Measurements from ENCODE around the gene CCDC149.
"Not testable (repeated sequence)": the region's sequence is repeated elsewhere in the genome, so short reads cannot be mapped to it uniquely, and the experiment has no call there.

CCDC149 gene

GRCh38 chr4:24917076-24917856 lies 4.4 kb upstream of the CCDC149 start:
- DNase-seq (ENCODE audit: low read depth), result no peak

- no peak for DNase-seq (ENCODE audit: low read depth)
Measured at GRCh38 chr4:24915121-24915922, 2.5 kb upstream of the CCDC149 start.

DNA sequence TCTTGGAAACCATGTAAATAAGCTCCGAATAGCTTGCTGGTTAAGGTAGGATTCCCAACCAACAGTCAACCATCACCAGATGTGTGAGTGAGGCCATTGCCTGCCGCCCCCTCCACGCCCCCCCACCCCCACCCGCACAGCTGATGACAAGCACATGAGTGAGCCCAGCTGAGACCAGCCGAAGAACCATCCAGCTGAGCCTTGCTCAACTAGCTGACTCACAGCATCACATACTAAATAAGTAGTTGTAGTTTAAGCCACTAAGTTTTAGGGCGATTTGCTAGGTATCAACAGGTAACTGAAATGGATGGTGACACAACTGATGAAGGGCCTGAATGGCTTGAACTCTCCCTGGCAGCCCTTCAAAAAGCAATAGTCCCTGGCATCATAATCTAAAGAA lies 1.6 kb upstream of the CCDC149 start:
- no peak for DNase-seq (ENCODE audit: low read depth)

- DNase-seq (ENCODE audit: low read depth), result no peak
Measured at GRCh38 chr4:24913119-24913485, 260 bp upstream of the CCDC149 start.

- no peak for DNase-seq (ENCODE audit: low read depth)
Measured at GRCh38 chr4:24910499-24910898, 2.3 kb downstream of the CCDC149 start.

DNA sequence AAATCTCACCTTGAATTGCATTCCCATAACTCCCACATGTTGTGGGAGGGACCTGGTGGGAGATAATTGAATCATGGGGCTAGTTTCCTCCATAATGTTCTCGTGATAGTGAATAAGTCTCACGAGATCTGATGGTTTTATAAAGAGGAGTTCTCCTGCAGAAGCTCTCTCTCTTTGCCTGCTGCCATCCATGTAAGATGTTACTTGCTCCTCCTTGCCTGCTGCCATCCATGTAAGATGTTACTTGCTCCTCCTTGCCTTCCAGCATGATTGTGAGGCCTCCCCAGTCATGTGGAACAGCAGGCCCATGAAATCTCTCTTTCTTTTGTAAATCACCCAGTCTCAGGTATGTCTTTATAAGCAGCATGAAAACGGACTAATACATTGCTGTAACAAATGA lies 3.2 kb downstream of the CCDC149 start:
- DNase-seq (ENCODE audit: low read depth), result not testable (repeated sequence)

- DNase-seq (ENCODE audit: low read depth), result no peak
Measured at GRCh38 chr4:24897639-24898038, 15.2 kb downstream of the CCDC149 start.

- DNase-seq (ENCODE audit: low read depth), result no peak
Measured at GRCh38 chr4:24896977-24897376, 15.9 kb downstream of the CCDC149 start.

- DNase-seq (ENCODE audit: low read depth), result no peak
Measured at GRCh38 chr4:24896056-24896455, 16.8 kb downstream of the CCDC149 start.

DNA sequence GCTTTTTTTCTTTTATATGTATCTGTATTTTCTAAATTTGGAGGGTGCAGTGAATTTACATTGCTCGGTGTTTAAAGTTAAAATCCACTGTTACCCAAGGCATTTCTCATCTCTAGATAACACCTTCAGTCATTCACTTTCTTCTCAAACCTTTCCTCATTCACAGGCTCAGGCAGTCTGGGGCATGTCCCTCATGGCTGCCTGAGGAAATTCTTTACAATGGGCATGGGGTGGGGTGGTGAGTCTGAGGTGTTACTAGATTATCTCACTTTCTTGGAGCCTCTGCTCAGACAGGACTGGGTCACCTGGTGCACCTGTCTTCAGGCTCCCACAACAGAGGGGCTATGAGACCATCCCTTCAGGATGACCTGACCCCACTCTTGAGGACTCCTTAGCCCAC lies 17.4 kb downstream of the CCDC149 start:
- DNase-seq (ENCODE audit: low read depth), result no peak

DNA sequence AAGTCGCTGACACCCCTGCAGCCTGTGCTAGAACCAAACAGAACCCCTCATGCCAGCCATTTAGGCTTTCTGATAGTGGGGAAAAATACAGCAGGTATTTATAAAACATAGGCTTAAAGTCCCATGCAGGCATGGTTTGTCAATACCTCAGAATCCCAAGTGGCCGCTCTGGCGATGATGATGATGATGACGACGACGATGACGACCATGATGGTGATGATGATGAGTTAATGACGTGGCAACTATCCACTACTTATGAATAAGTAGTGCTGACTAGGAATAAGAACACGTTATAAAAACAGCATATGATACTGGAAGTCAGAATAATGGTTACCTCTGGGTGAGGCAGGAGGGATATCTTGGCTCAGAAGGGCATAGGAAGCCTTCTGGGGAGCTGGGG lies 18.0 kb downstream of the CCDC149 start:
- no peak for DNase-seq (ENCODE audit: low read depth)

GRCh38 chr4:24894243-24894642 lies 18.6 kb downstream of the CCDC149 start:
- DNase-seq (ENCODE audit: low read depth), result no peak

DNA sequence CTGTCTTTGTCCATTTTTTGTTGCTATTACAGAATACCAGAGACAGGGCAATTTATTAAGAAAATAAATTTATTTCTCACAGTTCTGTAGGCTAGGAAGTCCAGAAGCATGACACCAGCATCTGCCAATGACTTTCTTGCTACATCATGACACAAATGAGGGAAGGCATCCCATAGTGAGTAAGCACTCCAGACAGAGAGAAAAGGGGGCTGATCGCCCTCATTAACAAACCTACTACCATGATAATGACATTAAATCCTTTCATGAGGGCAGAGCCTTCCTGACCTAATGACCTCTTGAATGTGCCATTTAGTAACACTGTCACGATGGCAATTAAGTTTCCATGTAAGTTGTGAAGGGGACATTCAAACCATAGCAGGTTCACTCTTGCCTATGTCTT lies 20.1 kb downstream of the CCDC149 start:
- DNase-seq (ENCODE audit: low read depth), result no peak

DNA sequence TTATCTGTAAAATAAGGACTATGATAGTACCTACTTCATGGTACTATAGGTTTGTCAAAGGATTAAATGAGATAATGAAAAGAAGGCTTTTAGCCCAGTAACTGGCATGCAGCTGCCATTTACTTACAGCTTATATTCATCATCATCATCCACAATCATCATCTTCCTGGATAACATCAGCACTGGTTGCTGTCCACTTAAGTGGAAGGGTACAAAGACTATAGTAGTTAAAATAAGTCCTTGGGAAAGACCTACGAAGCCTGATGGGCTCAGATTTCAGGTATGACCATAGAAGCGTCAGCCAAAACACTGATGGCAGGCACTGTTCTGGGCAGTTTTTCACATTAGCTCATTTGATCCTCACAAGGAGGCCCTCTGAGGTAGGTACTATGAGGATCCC lies 20.6 kb downstream of the CCDC149 start:
- no peak for DNase-seq (ENCODE audit: low read depth)

- no peak for DNase-seq (ENCODE audit: low read depth)
Measured at GRCh38 chr4:24890561-24891126, 22.2 kb downstream of the CCDC149 start.

DNA sequence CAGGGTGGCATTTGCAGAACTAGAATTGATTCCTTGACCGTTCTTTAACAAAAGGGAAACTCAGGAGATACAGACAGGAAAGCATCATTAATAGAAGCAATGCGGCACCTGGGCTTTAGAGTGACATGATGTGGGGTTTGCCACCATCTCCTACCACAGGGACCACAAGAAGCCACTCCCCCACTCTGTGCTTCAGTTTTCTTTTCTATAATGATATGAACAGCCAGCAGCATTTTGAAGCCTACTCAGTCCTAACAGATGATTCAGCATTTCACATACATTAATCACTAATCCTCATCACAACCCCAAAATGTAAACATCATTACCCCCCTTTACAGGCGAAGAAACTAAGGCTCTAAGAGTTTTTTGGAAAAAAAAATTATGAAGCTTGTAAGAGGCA lies 22.9 kb downstream of the CCDC149 start:
- DNase-seq (ENCODE audit: low read depth), result no peak

DNA sequence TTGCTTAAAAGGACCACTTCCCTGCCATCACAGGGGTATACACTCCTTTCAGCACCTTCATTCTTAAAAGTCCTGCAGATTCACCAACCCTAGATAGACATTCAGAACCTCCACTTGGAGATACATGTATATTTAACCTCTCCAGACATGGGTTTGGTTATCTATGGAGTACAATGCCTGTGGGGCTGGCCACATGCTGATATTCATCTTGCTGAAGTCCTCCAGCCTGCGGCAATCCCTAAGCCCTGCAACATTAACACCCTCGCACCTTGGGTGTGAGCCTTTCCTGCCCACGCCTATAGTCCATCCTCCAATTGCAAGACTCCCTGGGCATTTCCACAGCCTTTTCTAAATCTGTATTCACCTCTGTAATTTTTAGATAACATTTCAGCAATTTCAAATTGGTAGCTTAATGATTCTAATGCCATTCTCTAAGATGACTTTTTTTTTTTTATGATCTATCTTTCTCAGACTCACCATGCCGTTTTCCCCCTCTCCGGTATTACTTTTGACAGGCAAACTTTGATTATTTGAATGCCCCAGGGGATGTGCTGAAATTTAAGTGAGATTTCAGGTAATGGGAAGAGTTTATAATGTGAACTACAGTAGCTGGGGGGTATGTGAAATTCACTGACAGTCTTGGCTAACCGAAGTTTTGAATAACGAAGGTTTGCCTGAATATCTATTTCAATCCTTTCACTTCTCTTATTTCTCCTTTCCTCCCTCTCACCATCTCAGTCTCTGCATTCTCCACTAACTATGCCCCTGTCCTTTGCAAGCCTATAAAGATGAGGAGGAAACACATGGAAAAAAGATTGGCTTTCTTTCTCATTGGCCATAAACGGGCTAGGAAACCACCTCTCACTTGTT lies 24.1 kb downstream of the CCDC149 start:
- DNase-seq (ENCODE audit: low read depth), result no peak

DNA sequence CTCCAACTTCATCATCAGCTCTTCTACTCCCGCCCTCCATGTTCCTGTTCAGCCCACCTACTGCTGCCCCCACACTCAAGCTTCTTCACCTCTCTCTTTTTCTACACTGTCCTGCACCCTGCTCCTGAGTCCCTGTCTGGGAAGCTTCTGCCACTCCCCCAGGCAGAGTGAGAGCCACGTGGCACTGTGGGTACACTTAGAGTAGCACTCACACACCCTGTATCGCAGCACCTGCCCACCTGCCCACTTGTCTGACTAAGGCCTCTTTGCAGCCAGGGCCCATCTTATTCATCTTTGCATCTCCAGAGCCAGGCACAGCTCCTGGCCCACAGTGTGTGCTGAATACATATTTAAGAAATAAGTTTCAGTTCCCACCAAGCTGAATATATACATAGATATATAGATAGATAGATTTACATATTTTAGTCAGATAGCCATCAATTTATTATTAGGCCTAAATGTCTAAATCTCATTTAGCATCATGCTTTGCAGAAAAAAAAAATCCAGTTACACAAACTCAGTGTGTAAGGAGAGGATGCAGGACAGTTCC lies 24.9 kb downstream of the CCDC149 start:
- no peak for DNase-seq (ENCODE audit: low read depth)

DNA sequence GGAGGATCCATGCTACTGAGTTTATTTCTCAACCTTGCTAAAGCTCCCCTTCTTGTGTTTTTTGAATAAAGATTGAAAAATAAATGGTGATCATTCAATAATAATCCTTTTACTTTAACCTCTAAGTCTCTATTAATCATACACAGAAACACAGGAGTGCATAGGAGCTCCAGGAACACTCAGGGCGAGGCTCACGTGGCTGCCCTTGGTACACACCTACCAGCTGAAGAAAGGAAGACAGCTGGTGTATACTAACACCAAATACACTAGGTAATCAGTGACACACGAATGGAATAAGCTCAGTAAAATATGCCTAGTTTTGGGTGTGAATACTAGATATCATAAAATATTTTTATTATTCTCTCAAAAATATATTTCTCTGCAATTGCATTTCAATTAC lies 26.2 kb downstream of the CCDC149 start:
- DNase-seq (ENCODE audit: low read depth), result no peak

GRCh38 chr4:24885342-24885741 lies 27.5 kb downstream of the CCDC149 start:
- no peak for DNase-seq (ENCODE audit: low read depth)

DNA sequence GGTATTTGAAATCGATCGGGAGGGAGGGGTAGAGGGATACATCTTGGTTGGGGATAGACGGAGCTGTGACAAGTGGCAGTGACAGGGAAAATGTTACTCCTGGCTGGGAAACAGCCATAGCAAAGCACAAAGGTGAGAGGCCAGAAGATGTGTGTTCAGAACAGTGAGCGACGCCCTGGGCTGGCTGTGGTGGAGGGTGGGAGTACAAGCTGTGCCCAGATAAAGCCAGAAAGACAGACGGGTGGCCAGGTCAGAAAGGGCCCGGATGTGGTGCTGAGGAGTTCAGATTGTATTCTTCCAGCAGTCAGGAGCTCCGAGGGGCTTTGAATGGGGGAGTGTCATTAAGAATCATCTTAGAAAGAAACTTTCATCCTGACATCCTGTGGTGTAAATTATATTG lies 27.9 kb downstream of the CCDC149 start:
- no peak for DNase-seq (ENCODE audit: low read depth)

Data from activated gamma-delta T cell treated with anti-CD3 and anti-CD28 coated beads, Interleukin-2, amount 50 U/mL, for 16 hours (primary cell).